Stimulated activated CD4-positive, alpha-beta T cell treated with anti-CD3 and anti-CD28 coated beads, Interleukin-2, amount 100 ng/mL, for 24 hours (primary cell): ENCODE data around the gene LHX2.

Source experiments
- DNase-seq, 2 donors: peaks; one replicate each; pipeline ENCODE4 v3.0.0-alpha.2; 2020

The LHX2 gene

DNA sequence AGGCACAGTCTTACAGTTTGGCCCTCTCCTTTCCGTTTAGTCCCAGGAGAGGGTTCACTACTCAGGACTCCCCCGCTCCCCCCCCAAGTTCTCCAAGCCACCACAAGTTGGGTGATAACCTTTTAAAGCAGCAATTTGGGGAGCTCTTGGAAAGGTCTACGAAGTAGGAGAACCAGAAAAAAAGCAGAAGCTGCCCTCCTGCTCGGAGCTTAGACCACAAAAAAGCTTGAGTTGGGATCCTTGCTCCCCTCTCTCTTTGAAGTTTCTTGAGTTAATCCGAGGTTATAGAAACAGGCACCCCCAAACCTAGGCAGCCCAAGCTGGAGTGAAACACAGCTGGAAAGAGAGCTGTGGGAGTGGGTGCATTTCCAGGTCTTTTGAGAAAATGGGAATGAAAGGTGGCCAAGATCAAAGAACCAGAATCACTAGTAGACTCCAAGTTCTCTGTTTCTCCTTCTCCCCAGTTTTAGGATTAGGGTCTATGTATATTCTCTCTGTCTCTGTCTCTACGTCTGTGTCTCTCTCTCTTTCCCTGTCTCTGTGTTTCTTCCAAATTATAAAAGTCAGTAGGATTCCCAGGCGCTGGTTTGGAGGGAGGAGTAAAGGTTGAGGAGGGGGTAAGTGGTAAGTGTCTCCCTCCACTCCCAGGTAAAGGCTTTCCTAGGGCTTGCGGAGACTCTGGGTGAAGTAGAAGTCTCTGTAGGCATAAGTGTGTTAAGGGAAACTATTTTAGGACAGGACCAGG is 2.8 kb downstream of the LHX2 start:
- DNase-seq: no peak

DNA sequence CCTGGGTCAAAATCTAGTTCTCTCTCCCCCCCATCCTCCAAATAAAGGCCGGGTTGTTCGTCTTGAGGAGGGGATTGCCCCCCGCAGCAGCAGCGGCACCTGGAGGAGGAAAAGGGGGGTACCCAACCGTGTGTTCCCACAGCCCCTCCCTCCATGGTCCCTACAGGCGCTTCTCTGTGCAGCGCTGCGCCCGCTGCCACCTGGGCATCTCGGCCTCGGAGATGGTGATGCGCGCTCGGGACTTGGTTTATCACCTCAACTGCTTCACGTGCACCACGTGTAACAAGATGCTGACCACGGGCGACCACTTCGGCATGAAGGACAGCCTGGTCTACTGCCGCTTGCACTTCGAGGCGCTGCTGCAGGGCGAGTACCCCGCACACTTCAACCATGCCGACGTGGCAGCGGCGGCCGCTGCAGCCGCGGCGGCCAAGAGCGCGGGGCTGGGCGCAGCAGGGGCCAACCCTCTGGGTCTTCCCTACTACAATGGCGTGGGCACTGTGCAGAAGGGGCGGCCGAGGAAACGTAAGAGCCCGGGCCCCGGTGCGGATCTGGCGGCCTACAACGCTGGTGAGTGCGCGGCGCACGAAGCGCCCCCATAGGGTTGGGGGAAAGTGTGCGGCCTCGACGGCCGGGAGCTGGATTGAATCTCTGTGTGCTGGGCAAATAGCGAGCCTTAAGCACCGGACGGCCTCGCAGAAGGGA is 3.5 kb downstream of the LHX2 start:
- no peak for DNase-seq

DNA sequence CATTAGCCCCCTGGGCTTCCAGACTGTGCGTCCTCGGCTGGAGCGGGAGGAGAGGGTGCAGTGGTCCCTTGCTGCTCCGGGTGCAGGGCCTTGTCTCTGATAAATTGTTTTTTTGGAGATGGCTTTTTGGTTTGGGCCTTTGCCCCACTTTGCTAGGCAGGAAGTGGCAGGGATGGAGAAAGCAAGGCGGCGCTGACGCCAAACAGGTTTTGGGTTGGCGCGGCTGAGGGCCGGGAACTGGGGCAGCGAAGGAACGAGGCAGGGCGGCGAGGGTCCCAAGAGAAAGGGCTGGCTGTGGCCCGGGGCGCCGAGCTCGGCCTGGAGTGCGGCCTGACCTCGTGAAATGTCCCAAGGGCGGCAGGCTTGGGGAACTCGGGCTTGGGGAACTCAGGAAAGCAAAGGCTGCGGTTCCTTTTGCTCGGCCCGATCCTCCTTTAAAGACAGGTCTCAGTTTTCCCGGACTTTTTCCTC is 4.1 kb downstream of the LHX2 start:
- DNase-seq: no peak

DNA sequence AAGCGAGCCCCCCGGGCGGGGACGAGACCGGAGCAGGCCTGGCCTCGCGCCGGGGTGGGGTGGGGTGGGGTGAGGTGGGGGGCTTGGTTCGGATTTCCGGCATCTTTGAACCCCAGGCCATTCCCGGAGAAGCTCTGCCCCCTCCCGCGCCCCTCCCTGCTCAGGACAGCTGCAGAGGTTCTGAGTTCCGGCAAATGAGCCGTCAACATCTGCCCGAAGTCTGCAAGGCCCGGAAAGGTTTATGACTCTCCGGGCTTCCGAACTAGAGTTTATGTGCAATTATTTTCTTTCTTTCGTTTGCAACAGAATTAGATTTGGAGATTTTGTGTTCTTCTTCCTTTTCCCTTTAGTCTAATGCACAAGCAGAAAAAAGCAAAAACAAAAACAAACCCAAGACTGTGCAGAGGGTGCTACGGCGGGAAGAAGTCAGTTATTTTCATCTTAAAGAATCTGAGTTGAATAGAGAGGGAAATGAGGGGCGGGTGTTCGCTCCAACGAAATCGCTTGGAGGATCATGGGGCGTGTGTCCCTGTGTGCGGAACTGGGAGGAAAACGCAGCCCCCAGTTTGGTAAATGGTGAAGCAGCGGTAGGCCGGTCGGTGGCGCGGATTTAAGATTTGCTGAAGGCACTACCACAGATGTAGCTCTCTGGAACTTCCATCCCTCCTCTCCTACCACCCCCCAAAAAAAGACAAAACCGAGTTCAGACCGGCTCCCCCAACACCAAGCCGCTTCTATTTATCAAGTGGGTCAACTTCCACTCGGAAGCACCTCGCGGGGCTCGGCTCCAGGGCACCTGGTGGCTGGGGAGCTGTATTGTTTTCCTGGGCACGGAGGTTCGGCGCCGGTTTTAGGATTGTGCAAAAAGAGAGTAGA is 4.8 kb downstream of the LHX2 start:
- DNase-seq: no peak

DNA sequence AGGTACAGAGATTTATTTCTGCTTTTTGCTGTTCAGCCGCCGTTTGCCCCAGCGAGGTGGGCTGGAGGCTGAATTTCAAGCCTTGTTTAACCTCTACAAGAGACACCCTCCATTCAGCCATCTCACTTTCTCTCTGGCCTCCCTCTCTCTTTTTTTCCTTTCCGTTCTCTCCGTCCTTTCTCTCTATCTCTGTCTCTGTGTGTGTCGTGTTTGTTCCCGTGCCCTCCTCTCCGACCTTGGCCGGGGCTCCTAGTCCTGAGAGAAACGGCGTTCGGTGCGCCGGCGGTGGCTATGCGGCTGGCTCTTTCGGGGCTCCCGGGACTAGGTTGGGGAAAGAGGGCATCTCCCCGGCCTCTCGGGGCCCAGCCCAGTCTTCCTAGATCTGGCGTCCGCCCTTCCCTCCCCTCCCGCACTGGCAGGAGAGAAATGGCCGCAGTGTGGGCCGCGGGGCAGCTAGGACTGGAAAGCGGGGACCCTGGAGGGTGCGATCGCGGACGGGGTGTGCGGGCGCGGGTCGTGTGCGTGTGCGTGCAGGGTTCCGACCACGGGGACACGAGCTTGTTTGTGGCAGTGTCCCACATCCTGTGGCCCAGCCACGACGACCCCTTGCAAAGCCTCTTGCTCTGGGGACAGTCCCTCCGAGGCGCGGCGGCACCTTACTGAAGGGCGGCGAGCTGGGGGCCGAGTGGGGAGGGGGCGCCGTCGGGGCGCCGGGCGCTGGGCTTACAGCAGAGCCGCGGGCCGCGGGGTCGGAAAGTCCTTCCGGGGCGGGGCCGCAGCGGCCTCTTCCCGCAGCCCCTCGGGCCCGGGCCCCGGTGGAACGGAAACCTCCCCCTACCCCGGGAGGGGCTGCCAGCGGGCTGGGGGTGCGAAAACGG is 5.7 kb downstream of the LHX2 start:
- no peak for DNase-seq

DNA sequence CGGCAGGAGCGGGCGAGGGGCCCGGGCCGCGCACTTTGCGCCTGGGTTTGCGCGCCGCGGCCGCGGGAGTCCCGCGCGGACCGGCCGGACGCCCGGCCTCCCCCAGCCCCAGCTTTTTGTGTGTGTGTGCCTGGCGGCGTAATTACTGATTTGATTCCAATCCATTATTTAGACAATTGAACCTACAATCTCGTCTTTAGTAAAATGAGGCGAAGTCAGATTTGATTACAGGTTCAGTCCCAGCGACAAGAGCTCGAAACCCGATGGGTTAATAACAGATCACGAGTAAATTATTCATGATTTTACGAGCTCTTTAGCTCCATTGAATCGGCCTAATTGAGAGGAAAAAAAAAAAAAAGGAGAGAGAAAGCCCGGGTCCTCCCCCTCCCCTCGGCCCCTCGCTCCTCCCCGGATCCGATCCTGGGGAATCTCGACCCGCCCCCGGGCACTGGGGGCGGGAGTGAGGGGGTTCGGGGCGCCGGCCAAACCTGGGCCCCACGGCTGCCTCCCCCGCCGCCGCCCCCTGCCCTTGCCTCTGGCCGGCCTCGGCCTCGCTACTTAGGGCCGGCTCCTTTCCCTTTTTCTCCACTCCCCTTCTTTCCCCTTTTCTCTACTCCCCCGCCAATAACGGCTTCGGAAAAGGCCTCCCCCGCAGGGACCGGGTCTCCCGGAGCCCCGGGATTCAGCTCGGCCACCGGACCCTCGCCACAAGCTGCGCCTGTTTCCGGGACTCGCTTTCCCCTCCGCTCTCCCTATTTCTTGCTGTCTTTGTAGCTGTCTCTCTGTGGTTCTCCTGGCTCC is 6.6 kb downstream of the LHX2 start:
- no peak for DNase-seq

DNA sequence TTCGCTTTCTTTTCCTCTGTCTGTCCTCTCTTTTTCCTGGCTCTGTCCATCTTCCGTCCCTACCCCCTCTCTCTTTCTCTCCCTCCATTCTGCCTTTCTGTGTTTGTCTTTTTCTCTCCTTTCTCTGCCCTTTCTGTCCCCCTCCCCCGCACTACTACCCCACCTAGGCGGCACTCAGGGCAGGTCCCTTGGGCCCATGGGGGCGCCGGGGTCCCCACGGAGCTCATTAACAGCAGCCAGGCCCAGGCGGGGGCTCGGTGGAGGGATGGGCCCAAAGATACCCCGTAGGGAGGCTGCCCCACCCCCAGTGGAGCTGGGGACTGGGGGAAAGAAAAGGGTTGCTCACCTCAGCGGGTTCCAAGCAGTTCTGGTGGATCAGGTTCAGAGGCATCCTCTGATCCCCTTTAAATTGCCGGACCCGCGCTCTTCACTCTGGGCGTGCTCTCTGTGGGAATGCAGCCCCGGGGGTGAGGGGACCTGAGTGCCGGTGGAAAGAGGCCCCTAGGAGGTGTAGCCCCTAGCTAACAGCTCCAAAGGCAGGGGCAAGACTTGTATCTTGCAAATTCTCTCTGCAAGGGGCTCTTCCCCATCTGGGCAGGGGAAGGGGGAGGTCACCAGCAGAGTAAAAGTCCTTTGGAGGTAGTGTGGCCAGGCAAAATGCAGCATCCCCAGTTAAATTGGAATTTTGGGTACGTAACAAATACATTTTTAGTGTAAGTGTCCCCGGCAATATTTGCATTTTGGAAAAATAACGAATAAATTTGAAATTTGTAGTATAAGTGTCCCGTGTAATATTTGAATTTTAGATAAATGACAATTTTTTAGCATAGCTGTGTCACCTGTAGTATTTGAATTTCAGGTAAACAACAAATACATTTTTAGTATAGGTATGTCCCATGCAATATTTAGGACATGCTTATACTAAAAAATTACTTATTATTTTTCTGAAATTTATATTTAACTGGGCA is 7.4 kb downstream of the LHX2 start:
- DNase-seq: no peak

DNA sequence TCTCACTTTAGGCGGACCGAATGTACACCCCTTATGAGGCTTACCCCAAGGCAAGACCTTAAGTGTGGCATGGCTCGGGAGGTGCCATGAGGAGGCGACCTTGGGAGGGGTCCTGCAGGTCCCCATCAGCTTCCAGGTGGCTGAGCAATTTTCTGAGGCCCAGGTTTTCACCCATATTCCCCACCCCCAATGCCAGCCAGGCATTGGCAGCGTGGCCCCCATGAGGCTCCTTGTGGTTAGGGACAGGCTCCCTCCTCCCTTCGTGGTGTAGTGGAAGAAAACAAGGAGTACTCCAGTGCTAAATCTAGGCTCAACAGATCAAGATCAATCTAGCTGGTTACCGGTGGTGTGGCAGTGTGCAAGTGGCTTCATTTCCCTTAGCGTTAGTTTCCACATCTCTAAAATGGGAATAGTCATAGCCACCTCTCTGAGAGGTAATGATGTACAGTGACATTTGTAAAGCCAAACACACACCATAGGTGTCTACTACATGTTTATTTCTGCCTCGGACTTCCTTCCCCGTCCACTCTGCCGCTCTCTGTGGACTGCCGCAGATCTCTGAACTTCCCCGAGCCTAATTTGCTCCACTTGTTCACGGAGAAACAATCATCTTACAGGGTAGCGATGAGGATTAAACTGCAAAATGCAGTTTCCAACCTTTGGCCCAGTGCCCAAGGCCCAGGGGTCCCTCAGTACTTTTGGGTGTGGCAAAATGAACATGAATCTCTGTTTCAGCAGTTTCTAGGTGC is 8.4 kb downstream of the LHX2 start:
- no peak for DNase-seq

DNA sequence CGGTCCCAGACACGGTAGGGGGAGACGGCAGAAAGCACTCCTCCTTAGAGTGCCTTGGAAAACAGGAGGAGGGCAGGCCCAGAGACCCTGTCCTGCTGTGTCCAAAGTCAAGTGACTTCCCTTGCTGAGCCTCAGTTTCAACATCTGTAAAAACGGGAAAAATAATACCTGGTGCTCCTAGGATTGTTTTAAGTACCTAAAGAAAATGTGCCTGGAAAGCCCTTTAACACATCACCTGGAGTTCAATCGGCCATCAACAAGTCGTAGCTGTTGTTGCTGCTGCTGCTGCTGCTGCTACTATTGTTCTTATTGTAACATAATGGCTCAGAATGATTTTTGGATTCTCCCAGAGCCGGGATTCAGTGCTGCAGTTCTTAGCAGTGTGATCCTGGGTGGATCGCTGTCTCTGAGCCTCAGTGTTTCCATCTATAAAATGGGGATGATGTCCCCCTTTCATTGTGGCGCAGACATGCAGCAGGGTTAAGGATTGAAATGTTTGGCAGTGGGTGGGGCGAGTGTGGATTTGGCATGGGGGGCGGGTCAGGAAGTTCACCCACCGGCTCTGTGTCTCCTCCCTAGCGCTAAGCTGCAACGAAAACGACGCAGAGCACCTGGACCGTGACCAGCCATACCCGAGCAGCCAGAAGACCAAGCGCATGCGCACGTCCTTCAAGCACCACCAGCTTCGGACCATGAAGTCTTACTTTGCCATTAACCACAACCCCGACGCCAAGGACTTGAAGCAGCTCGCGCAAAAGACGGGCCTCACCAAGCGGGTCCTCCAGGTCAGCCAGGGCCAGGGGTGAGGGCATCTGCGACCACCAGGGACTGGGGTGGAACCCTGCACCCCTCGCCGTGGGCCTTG is 9.2 kb downstream of the LHX2 start:
- no peak for DNase-seq

DNA sequence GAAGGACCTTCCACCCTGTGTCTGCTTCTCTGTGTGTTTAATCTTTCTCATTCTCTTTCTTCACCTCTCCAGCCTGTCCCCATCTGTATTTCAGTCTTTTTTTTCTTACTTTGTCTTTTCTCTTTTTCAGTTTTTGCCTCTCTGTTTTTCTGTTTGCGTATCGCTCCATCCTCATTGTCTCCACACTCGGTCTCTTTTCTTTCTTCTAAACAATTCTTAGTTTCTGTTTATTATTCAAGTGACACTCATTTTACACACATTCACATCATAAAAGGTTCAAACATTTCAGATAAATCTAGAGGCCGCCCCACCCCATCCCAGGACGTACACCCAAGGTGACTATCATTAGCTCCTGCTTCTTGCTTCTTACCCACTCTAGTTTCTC is 9.8 kb downstream of the LHX2 start:
- DNase-seq: no peak

DNA sequence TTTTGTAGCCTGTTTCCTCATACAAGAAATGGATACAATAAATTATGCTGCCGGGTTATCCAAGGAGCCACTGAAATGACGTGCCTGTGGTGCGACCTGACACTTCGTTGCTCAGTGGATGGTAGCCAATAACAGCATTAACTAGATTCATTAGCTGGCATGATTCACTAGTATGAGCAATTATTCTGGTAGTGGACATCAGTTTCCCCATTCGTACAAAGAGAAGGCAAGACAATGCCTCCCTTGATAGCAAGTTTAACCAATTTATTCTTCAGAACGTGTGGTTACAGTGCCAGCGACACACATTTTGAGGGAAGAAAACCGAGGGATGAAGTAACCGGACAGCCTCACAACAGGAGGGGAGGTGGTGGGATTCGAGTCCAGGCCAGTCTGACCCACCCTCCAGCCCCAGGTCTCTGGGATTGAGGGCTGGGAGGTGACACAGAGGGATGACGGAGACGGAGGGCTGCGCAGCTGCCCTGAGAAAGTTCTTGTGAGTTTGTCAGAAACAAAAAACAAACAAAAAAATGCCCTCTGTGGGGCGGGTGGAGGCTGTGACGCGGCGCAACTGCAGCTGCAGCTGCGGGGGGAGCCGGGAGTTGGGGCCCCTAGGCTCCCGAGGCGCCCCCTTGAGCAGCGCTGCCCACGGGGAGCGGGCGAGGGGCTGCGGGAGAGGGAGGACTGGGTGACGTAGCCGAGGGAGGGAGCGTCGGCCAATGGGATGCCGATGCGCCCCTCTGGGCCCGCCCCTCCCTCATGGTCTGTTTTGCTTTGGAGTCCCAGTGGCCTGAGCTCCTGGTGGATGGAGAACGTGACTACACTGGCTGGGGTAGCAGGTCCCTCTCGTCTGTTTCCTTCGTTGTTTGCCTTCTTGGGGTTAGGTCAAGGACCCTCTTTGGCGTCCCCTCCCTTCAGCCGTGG is 10.9 kb downstream of the LHX2 start:
- DNase-seq: no peak

DNA sequence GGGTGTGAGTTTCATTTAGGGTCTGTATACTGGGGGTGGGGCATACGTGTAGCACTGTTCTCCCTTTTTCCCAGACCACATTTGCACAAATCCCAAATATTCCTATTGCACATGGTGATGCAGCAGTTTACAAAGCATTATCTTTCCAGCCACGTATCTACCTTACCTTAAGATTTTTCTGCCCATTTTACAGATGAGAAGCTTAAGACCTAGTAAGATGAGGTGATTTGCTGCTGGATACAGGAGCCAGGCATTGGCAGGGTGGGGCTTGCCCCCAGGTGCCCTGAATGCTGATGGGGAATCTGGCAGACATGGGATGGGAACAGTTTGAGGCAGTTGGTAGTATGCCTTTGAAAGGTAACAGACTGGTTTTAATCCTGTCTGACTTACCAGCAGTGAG is 12.5 kb downstream of the LHX2 start:
- no peak for DNase-seq

DNA sequence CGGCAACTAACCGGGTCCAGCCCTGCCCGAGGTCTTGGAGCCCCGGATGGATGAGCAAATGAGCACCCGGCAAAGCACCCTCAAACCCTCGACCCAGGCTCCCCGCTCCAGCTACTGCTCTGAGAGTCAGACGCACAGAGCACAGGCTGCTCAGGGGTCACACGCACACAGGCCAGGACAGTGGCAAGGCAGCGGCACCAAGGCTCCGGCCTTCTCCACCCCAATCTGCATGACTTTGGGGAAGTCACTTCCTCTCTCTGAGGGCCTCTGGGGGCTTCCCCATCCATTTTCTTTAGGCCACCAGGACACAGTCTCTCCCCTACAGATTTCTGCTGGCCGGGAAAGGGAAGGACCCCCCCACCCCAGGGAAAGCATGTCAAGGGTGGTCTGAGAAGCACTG is 18.0 kb downstream of the LHX2 start:
- DNase-seq: no peak

DNA sequence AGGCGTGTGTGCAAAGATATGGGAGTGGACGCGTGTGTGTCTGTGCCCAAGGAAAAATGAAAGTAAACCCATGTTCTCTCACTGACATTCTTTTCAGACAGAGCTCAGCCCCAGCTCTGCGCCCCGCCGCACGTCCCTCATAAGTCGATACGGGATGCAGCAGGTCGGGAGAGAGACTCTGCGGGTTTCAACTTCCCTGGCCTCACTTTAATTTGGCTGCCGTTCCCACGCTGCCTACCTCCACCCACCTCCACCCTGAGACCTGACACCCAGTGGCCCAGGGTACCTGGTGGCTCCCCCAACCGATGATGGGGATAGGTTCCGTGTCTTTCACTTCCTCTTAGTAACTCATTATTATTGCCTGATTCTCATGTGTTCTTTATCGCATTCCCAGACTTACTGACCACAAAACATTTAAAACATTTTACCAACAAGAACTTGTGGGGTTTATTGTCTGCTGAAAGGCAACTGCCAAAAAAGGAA is 19.4 kb downstream of the LHX2 start:
- DNase-seq: no peak

DNA sequence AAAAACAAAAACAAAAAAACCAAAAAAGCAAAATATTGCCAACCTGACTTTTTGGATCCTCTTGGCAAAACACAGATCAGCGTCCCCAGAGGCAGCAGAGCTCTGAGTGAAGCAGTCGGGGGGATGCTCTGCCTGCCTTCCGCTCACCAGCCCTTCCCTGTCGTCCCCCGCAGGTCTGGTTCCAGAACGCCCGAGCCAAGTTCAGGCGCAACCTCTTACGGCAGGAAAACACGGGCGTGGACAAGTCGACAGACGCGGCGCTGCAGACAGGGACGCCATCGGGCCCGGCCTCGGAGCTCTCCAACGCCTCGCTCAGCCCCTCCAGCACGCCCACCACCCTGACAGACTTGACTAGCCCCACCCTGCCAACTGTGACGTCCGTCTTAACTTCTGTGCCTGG is 20.7 kb downstream of the LHX2 start:
- no peak for DNase-seq

DNA sequence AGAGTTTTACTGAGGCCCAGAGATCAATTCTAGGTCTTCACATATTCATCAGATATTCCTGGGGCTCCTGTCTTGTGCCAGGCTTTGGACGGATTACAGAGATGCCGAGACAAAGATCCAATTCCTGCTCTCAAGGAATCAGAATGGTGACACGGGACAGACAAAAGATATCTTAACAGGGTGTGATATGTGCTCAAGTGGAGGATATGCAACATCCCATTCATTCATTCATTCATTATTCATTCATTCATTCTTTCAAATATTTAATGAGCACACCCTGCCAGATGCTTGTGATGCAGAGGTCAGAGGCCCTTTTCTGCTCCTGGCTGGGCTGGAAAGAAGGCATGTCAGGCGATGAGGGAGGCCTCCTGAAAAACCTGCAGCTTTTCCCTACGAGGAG is 21.8 kb downstream of the LHX2 start:
- no peak for DNase-seq

DNA sequence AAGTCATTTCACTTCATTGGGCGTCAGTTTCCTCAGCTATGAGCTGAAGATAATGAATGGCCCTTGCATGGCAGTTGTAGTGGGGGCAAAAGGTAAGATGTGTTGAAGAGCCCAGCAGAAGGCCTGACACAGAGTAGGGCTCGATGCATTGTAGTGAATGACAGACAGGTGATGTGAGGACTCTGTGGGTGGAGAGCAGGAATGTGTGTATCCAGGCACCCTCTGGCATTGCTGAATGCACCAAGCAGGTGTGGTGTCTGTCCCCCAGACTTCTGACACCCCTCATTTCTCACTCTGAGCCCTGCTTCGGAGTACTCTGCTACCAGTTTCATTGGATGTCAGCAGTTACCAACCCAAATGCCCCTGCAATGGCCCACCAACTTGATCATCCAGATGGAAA is 22.4 kb downstream of the LHX2 start:
- DNase-seq: no peak
